Pancreas (tissue), 10 donors: ENCODE measurements around the gene AADAC. TPM values are rescaled to one million over a fixed set of nuclear protein-coding genes. Genes with fewer than 3 reads are reported as not detected.

Experiments
- ATAC-seq, 4 donors: fragments of 200-7000 bp; cut with Tn5 transposase; one replicate each; pipeline versions ENCODE4 v1.8.0 to v1.9.1; 2020; ENCODE audit warnings: mild to moderate bottlenecking in 4 of 4, moderate library complexity in 4 of 4
- DNase-seq, 6 donors: peaks; one replicate each; pipeline ENCODE4 v3.0.0-alpha.2; 2020
- FAIRE-seq: peaks from 2 replicates; lab custom pipeline; 2012; peaks lifted over from hg19 to GRCh38; lab: Jason Lieb, UNC
- H3K27ac ChIP-seq, 4 donors: fragments of 200-600 bp; sonication (generic); 1 replicate in 3 of 4; 2 replicates in 1 of 4; pipeline versions ENCODE4 v1.5.0 to v1.8.0; 2020
- H3K27me3 ChIP-seq, 4 donors: fragments of 200-600 bp; one replicate each; pipeline ENCODE4 v1.8.0; 2021
- H3K36me3 ChIP-seq, 3 donors: fragments of 200-600 bp; sonication (generic) in 1 of 3; one replicate each; pipeline versions ENCODE4 v1.5.0 to v1.8.0; 2020 to 2021
- H3K4me1 ChIP-seq, 3 donors: fragments of 200-600 bp; one replicate each; pipeline ENCODE4 v1.8.0; 2021
- H3K4me3 ChIP-seq, 4 donors: fragments of 200-600 bp; sonication (generic) in 2 of 4; one replicate each; pipeline versions ENCODE4 v1.5.0 to v1.8.0; 2020 to 2021
- H3K9me3 ChIP-seq, 4 donors: fragments of 200-600 bp; one replicate each; pipeline ENCODE4 v1.8.0; 2021
- CTCF ChIP-seq, 4 donors: fragments of 200-600 bp; sonication (generic) in 3 of 4; IDR thresholded peaks; one replicate each; pipeline versions ENCODE4 v1.5.0 to v1.8.0; 2021; ENCODE audit warnings: antibody characterized with exemption in 4 of 4
- WGBS, 2 donors: extraction: QIAGEN DNeasy Blood & Tissue Kit; methylation state at CpG; one replicate each; pipeline ENCODE4 v1.1.7; 2013; 5-methylcytosine and 5-hydroxymethylcytosine counted together
- intact Hi-C, 3 donors: fragments of 100-400 bp; cut with DNase I; formaldehyde crosslinking; loops; one replicate each; pipeline versions ENCODE4 v1.11.1 to v1.14.2; 2022
- polyA plus RNA-seq, 2 donors: library from polyadenylated mRNA; stranded (reverse); fragments of 200-250 nt; gene quantifications; one replicate each; pipeline ENCODE4 v1.2.3, GENCODE V29; 2013
- total RNA-seq, 6 donors: library from RNA; stranded (reverse); fragmentation: NEBNext Ultra II Directional in 4 of 6; extraction: Animal tissue kit (Norgen Biotek cat#: 25700) in 4 of 6; gene quantifications; one replicate each; pipeline versions ENCODE4 v1.2.1 to v1.2.4, GENCODE V29; 2021 to 2023
- donor health status: healthy with polysubstance abuse.
- donor health status: DM: no; HTN: no; CAD: no; lungs with moderate emphysema.
- donor health status: DM: no; HTN: no; CAD: no.
- donor health status: control.
- donor health status: control.
- donor health status: Bipolar disorder and iron deficiency.
- donor health status: DM: yes; HTN: yes; CAD: no.
- donor health status: DM: no; HTN: no; CAD: no.
- donor health status: DM: no; HTN: no; CAD: no.
- donor health status: DM: yes; HTN: yes; CAD: no.

Gene AADAC
- total and polyA plus RNA-seq, 8 donors, result 2.7 to 83.7 (median 19.9) TPM

- DNase-seq, result no peak
- no peaks in the 10 kb centered on the region for H3K36me3 ChIP-seq
- H3K27me3 ChIP-seq, result no peaks in the 10 kb centered on the region
- H3K27ac ChIP-seq, result peak overlapping the region in 1 of 4 donors; percentile 31
- TF ChIP-seq CTCF (IDR thresholded peaks at IDR 0.05), result no peak
- ATAC-seq, result peak; percentile 61 to 81 (median 74)
- WGBS, 2 donors, result 7 to 13% methylated on average over 2 of the region's 2 CpGs
- no peak for FAIRE-seq
- intact Hi-C loops, result no loop called here
- peaks cover 11 to 14% (median 13%) of the 10 kb centered on the region in 3 donors for H3K4me1 ChIP-seq
- H3K9me3 ChIP-seq, result no peaks in the 10 kb centered on the region
- no peak overlapping the region for H3K4me3 ChIP-seq
Measured at GRCh38 chr3:151859233-151859673, 45.3 kb downstream of the AADAC start.

DNA sequence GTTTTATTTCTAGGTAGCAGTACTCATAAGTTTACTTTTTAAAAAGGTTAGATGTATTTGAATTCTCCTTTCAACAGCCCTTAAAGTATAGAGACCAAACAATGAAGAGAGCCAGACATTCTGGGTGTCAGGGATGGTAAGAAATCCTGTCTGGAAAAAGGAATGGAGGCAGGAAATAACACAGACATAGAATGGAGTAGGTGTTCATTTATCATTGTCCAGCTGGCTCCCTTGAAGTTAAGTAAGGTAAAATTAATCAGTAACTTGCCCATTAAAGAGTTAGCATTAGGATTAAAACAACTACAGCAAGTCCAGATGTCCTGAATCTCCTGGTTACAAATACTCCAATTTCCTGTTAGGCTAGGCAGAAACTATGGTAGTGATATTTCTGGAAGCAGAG, 46.0 kb downstream of the AADAC start:
- DNase-seq (no peak), ATAC-seq (peak; percentile 69 to 89 (median 87)), FAIRE-seq (no peak)
- no peak overlapping the region for H3K4me3 ChIP-seq
- no peaks in the 10 kb centered on the region for H3K9me3 ChIP-seq
- H3K4me1 ChIP-seq, result peaks cover 11 to 14% (median 13%) of the 10 kb centered on the region in 3 donors
- H3K27ac ChIP-seq, result peak overlapping the region in 2 of 4 donors; percentile 2 to 31
- H3K27me3 ChIP-seq, result no peaks in the 10 kb centered on the region
- intact Hi-C loops, result no loop called here
- TF ChIP-seq CTCF (IDR thresholded peaks at IDR 0.05), result no peak
- no peaks in the 10 kb centered on the region for H3K36me3 ChIP-seq

DNA sequence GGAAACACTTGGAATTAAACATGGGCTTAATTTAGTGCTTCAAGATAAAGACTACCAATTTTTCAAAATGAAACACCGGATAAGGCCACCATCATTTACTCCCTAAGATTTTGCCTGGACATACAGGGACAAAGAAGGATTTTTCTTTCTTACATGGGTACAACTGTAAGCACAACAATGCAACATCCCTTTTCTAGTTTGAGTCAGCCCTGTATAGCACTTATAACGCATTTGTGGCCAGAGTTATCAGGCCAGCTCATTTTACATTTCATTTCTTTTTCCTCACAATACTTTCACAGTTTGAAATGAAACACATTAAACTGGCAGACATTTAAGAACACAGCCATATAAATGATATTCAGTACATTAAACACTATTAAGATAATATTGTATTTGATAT, 49.7 kb downstream of the AADAC start:
- TF ChIP-seq CTCF (IDR thresholded peaks at IDR 0.05), result no peak
- FAIRE-seq, result no peak
- ATAC-seq, result no peak
- intact Hi-C loops, result no loop called here
- Histone ChIP-seq H3K27ac (no peak overlapping the region), H3K36me3 (no peaks in the 10 kb centered on the region), H3K4me1 (peaks cover 10 to 11% (median 11%) of the 10 kb centered on the region in 3 donors), H3K4me3 (no peak overlapping the region), H3K9me3 (no peaks in the 10 kb centered on the region), H3K27me3 (no peaks in the 10 kb centered on the region)
- WGBS, 2 donors, result 90 to 93% methylated on average over 2 of the region's 2 CpGs
- DNase-seq, result no peak

GRCh38 chr3:151864423-151865101, 50.6 kb downstream of the AADAC start:
- H3K27ac ChIP-seq, result no peak overlapping the region

More at GRCh38 chr3:151864423-151865101, 50.6 kb downstream of the AADAC start:
- 52 to 56% methylated on average over 4 of the region's 4 CpGs for WGBS, 2 donors
- Histone ChIP-seq H3K27me3 (no peaks in the 10 kb centered on the region), H3K4me3 (no peak overlapping the region), H3K36me3 (no peaks in the 10 kb centered on the region), H3K4me1 (peaks cover 2 to 11% (median 4%) of the 10 kb centered on the region in 3 donors), H3K9me3 (no peaks in the 10 kb centered on the region)
- no peak for FAIRE-seq
- ATAC-seq, result peak in 1 of 4 donors; percentile 33
- no peak for TF ChIP-seq CTCF (IDR thresholded peaks at IDR 0.05)
- intact Hi-C loops, result no loop called here
- DNase-seq, result no peak
